ENCODE results near the gene LIPT1.
"Not testable (repeated sequence)": the region's sequence is repeated elsewhere in the genome, so short reads cannot be mapped to it uniquely, and the experiment has no call there.

LIPT1 gene

GRCh38 chr2:99154643-99155536, at the start of gene LIPT1, which contains the start of gene TSGA10:
Gene LIPT1, plus strand, starts transcription at chr2:99154967. Its CDS starts 6,991 bp downstream, at chr2:99161958.
Gene TSGA10, minus strand, starts transcription at chr2:99154942. Its CDS starts 45,503 bp downstream, at chr2:99109439.
- DNase-seq (ENCODE audit: low spot score) = peak; percentile 90

- DNase-seq (ENCODE audit: low spot score) = no peak
Observed at GRCh38 chr2:99106913-99107312, 47.9 kb upstream of the LIPT1 start.

GRCh38 chr2:99111236-99111635, 43.5 kb upstream of the LIPT1 start:
- DNase-seq (ENCODE audit: low spot score) = no peak

GRCh38 chr2:99111945-99112344, 42.8 kb upstream of the LIPT1 start:
- DNase-seq (ENCODE audit: low spot score) = no peak

- DNase-seq (ENCODE audit: low spot score) = no peak
Observed at GRCh38 chr2:99112617-99113016, 42.1 kb upstream of the LIPT1 start.

GRCh38 chr2:99127981-99128380, 26.8 kb upstream of the LIPT1 start:
- DNase-seq (ENCODE audit: low spot score) = no peak

- DNase-seq (ENCODE audit: low spot score) = not testable (repeated sequence)
Observed at GRCh38 chr2:99135044-99135556, 19.7 kb upstream of the LIPT1 start.

- DNase-seq (ENCODE audit: low spot score) = no peak
Observed at GRCh38 chr2:99139003-99139402, 15.8 kb upstream of the LIPT1 start.

- no peak for DNase-seq (ENCODE audit: low spot score)
Observed at GRCh38 chr2:99140056-99140859, 14.5 kb upstream of the LIPT1 start.

- no peak for DNase-seq (ENCODE audit: low spot score)
Observed at GRCh38 chr2:99140860-99141109, 14.0 kb upstream of the LIPT1 start.

- DNase-seq (ENCODE audit: low spot score) = peak; percentile 96
Observed at GRCh38 chr2:99141110-99142108, 13.4 kb upstream of the LIPT1 start, which contains the start of gene C2orf15. Gene C2orf15, plus strand, starts transcription at chr2:99141707. Its CDS starts 8,852 bp downstream, at chr2:99150559.

- no peak for DNase-seq (ENCODE audit: low spot score)
Observed at GRCh38 chr2:99150706-99151105, 4.1 kb upstream of the LIPT1 start.

GRCh38 chr2:99152199-99152895, 2.4 kb upstream of the LIPT1 start:
- DNase-seq (ENCODE audit: low spot score) = no peak

GRCh38 chr2:99153921-99154604, 704 bp upstream of the LIPT1 start:
- no peak for DNase-seq (ENCODE audit: low spot score)

GRCh38 chr2:99156891-99157290, 2.1 kb downstream of the LIPT1 start:
- DNase-seq (ENCODE audit: low spot score) = no peak

- DNase-seq (ENCODE audit: low spot score) = no peak
Observed at GRCh38 chr2:99158599-99158998, 3.8 kb downstream of the LIPT1 start.

GRCh38 chr2:99159594-99159993, 4.8 kb downstream of the LIPT1 start:
- DNase-seq (ENCODE audit: low spot score) = no peak

GRCh38 chr2:99166218-99166617, 11.5 kb downstream of the LIPT1 start:
- no peak for DNase-seq (ENCODE audit: low spot score)

GRCh38 chr2:99169534-99169933, 14.8 kb downstream of the LIPT1 start:
- no peak for DNase-seq (ENCODE audit: low spot score)

- DNase-seq (ENCODE audit: low spot score) = no peak
Observed at GRCh38 chr2:99171377-99172140, 16.8 kb downstream of the LIPT1 start.
